Measurements from ENCODE around the gene URAD.

- TF ChIP-seq POLR2AphosphoS5 (IDR thresholded peaks at IDR 0.05) = no peak
- no peak for TF ChIP-seq CTCF (IDR thresholded peaks at IDR 0.05)
- TF ChIP-seq POLR2A (IDR thresholded peaks at IDR 0.05; ENCODE audit: low read depth) = no peak
- no peak for TF ChIP-seq EP300 (IDR thresholded peaks at IDR 0.05)
Observed at GRCh38 chr13:27929868-27930267, 58.6 kb downstream of the URAD start.
